GM21423 (cell line): ENCODE results near the gene CREM.
"Not testable (repeated sequence)": the region's sequence is repeated elsewhere in the genome, so short reads cannot be mapped to it uniquely, and the experiment has no call there.

Experiments
- ATAC-seq: cut with Tn5 transposase; IDR thresholded peaks from one replicate; pipeline ENCODE4 v1.9.1; 2021; ENCODE audit warnings: mild to moderate bottlenecking, moderate library complexity; ENCODE audit not compliant: unreplicated experiment

CREM gene

GRCh38 chr10:35191523-35191922 lies 64.9 kb downstream of the CREM start:
- no peak for ATAC-seq

DNA sequence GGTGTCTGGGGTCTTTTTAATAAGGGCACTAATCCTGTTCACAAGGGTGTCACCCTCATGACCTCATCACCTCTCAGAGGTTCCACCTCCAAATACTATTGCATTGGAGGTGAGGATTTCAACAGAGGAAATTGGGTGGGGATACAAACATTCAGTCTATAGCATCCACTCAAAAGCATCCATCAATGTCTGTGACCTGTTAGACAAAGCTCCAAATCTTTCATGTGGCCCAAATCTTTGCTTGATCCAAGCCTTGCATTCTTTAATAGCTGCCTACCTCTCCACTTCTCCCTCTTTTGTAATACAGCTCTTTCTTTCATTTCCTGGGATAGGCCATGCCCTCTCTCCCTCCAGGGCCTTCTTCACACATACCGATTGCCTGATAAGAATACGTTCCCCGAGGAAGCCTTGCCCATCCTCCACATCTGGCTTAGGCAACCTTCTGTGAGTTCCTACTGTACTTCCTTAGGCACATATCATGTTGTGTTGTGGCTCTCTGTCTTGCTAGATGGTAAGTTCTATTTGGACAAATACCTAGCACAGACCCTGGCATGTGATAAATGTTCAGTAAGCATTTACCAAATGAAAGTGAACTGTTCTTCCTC lies 66.1 kb downstream of the CREM start:
- ATAC-seq = no peak

DNA sequence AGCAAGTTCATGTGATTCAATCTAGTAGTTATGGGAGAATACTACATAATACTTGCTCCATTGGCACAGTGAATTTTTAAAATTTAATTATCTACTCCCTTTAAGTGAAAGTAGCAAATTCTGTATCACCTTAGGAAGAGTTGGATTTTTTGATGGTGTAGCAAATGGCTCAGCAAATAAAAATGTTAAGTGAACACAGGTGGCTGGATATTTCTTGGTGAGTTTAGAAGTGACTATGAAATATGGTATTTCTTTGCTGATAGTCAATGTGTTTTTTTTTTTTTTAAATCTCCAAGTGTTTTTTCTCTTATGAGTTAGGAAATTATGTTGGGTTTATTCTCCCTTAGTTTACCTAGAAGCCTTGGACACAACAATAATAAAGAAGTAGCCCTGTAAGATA lies 67.8 kb downstream of the CREM start:
- no peak for ATAC-seq

DNA sequence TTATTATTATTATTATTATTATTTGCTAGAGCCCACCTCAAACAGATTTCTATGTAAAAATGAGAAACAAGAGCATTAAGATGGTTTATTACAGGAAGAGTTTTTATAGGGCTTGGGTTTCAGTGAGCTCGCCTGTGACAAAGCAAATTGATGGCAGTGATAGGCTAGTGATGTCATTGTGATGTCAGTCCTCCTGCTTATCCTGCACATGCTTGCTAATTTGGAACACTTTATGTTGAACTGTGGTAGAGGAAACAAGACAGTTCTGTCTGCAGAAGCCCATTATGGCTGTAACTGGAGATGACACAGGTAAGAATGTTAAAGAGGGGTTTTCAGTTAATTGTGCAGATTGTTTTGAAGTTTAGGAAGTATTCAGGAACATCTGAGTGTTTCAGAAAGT lies 68.3 kb downstream of the CREM start:
- no peak for ATAC-seq

GRCh38 chr10:35195361-35196306 lies 69.0 kb downstream of the CREM start:
- ATAC-seq = peak; percentile 98

GRCh38 chr10:35200487-35200886 lies 73.8 kb downstream of the CREM start:
- ATAC-seq = no peak

GRCh38 chr10:35201234-35201633 lies 74.6 kb downstream of the CREM start:
- ATAC-seq = no peak

DNA sequence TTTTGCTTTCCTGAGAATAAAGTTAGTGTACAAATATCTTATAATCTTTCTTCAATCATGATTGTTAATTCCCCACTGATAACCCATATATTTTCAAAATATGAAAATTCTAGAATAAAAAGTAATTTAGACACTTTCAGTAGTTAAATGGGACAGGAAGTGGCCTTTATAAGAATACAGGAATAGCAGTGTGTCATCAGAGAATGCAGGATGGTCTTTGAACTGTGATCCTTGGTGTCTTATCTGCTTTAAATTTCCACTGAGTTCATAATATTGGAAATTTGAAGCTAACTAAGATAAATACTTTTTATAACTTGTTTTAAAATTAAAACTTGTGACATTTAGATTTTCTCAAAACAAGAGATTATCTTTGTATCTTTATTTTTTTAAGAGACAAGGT lies 75.4 kb downstream of the CREM start:
- ATAC-seq = no peak

GRCh38 chr10:35203745-35204144 lies 77.1 kb downstream of the CREM start:
- no peak for ATAC-seq

- ATAC-seq = no peak
These were observed 78.1 kb downstream of the CREM start for GRCh38 chr10:35204650-35205319.

- ATAC-seq = no peak
These were observed 79.6 kb downstream of the CREM start for GRCh38 chr10:35206274-35206673.

DNA sequence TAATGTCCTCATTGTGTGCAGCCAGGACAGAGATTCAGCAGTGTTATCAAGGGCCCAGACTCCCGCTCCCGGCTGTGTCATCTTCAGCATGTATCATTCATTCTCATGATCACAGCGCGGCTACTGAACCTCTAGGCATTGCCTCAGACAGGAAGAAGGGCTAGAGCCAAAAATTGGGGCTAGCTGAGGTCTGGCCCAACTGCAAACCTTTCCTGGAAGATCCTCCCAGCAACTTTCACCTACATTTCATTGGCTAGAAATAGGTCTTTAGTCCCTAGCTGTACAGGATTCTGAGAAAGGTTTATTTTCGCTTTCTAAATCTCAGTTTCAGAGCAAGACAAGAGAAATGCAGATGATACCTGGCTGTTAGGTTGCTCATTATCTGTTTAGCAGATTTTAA lies 81.9 kb downstream of the CREM start:
- peak; percentile 79 for ATAC-seq

DNA sequence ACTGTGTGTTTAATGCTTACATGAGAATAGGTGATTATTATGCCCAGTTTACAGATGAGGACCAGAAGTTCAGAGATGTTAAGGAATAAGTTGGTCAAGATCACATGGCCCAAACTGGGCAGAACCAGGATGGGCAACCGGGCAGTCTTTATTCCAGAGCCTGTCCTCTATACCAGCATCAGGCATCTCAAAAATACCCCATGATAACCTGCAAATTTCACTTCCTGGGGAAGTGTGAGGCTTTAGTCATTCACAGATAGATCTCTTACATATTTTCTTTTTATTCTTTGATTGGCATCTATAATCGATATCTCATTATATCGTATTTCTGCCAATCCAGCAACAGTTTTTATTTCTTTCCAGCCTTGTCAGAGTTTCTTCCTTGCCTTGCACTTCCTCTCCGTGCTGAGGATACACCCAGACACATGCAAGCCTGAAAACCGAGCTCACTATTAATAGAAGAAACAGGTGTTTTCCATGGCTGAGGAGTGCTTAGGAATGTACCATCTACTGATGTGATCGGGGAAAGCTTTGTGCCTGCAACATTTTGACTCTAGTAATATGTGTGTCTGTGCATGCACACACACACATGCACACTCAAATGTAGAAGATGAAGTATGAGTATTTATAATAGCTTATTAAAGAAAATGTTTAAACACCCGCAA lies 82.4 kb downstream of the CREM start:
- ATAC-seq = peak; percentile 25

- ATAC-seq = no peak
These were observed 84.3 kb downstream of the CREM start for GRCh38 chr10:35210961-35211360.

- no peak for ATAC-seq
These were observed 84.7 kb downstream of the CREM start for GRCh38 chr10:35211390-35211789.

DNA sequence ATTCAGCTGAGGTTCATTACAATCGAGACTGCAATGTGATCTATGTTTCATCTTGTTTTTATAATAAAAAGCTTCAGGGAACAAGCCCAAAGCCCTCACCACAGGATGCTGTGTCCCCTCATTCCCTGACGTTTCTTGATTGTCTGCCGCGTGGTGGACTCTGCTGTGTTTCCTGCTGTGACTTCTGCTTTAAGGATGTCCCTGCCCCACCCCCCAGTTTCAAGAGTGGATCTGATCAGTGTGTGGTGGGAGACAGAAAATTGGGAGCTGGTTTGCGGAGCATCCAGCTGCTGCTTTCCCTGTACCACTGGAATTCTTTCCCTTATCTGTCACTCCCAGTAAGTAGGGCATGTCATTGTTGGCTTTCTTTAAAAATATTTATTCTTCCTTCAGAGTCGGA lies 86.2 kb downstream of the CREM start:
- ATAC-seq = no peak

GRCh38 chr10:35213699-35214098 lies 87.1 kb downstream of the CREM start:
- no peak for ATAC-seq

DNA sequence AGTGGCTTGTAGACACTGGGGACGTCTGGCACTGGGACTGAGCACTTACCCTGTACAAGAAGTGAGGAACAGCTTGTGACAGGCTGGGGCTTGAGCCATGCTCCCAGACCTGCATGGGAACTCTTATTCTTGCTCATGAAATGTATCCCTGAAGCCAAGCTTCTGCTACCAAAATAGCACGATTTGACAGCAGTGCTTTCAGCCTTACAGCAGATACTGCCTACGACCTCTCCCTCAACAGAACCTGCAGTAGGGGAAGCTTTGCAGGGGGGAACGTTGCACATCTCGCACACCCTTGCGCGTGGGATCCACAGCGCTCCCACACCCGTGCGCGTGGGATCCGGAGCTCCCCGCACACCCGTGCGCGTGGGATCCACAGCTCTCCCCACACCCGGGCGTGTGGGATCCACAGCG lies 88.0 kb downstream of the CREM start:
- ATAC-seq = no peak

DNA sequence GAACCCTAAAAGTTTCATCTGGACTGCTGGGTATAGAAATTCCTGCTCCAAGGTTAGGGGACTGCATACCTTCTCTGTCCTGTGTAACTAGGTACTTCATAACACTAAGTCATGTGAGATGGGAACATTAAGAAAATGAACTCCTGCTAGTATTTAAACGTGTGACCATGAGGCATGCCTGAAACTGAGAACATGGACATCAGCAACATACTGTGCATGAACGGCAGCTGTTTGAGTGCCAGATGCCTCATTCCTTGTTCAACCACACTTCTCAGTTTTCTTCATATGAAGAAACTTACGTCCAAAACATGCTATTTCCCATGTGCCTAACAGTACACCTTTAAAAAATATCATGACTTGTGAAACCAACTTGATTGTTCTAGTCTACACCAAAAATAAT lies 88.5 kb downstream of the CREM start:
- ATAC-seq = no peak

DNA sequence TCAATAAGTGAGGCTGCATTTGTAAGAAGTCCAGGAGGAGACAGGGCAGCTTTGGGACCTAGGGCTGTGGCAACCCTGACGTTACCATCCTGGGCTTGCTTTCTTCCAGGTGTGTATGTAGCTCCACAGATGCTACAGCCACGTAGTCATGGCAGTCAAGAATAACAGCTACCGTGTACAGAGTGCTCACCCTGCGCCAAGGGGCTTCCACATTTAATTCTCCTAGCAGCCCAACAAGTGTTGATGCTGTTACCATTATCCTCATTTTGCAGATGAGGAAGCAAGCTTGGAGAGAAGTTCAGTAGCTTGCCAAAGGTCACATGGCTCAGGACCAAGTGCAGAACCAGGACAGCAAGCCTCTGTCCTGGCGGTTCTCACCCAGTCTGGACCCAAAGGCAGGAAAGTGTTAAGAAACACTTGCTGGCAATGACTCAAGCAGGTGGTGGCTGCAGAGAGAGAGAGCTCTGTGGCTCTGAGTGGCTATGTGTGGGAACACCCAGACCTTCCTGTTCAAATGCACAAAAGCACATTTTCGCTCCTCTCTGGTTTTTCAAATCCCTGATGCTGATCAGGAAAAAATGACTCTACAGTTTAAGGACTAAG lies 89.8 kb downstream of the CREM start:
- ATAC-seq = no peak

GRCh38 chr10:35216956-35217355 lies 90.3 kb downstream of the CREM start:
- not testable (repeated sequence) for ATAC-seq
